NCI-H82 (cell line): ENCODE data around the gene DBH.

Source experiments
- DNase-seq: peaks from one replicate; lab custom pipeline; 2025; lab: John Stamatoyannopoulos, UW

DBH gene

GRCh38 chr9:133604214-133604613 is 31.9 kb upstream of the DBH start:
- peak; percentile 25 for DNase-seq

- no peak for DNase-seq
These were observed 31.3 kb upstream of the DBH start for GRCh38 chr9:133604856-133605255.

- DNase-seq = no peak
These were observed 30.7 kb upstream of the DBH start for GRCh38 chr9:133605446-133605845.

DNA sequence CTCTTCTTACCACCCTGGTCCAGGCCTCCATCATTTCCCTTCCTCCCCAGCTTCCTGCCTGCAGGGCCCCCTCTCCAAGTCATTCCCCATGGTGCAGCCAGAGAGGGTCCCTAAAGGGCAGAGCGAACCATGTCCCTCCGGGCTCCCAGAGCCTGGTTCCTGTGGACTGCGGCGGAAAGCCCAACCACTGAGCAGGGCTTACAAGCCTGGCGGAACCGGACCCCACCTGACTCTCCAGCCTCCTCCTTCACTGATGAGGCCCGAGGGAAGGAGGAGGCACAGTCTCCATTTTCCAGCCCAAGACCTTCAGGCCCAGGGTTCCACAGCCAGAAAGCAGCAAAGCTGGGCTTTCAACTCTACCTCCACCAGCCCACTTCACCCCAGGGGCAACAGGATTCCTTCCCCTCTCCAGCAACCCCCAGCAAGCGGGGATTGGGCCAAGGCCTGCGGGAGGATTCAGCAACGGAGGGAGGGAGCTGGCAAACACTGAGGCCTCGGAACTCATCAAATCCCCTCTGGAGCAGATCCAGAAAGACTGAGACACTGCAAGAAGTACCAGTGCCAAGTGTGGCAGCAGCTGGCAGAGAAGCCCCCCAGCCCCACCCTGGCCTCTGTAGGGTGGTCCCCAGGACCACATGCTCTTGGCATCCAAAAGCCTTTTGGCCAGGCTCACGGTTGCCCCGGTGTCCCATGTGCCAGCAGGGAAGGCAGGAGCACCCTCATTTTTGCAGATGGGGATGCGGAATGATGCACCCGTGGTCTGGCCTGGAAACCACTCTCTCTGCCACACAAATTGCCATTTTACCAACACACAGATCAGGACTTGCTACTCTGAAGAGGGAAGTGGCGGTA is 30.1 kb upstream of the DBH start:
- DNase-seq = no peak

DNA sequence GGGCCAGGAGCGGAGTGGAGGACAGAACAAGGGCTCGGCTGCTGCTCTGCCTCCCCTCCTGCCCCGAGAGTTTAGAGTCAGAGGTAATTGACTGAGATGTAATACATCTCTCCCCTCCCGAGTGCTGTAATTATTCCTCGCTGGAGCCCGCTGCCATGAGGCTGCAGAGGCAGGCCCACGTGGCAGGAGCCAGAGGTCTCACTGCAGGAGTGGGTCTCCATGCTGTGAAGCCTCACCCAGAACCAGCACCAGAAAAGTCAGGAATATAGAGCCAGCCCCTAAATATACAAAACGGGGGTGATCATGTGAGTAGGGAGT is 29.5 kb upstream of the DBH start:
- DNase-seq = no peak

GRCh38 chr9:133607381-133607780 is 28.8 kb upstream of the DBH start:
- no peak for DNase-seq

- no peak for DNase-seq
These were observed 28.2 kb upstream of the DBH start for GRCh38 chr9:133607976-133608375.

GRCh38 chr9:133608382-133608781 is 27.8 kb upstream of the DBH start:
- no peak for DNase-seq

GRCh38 chr9:133608889-133609288 is 27.3 kb upstream of the DBH start:
- no peak for DNase-seq

DNA sequence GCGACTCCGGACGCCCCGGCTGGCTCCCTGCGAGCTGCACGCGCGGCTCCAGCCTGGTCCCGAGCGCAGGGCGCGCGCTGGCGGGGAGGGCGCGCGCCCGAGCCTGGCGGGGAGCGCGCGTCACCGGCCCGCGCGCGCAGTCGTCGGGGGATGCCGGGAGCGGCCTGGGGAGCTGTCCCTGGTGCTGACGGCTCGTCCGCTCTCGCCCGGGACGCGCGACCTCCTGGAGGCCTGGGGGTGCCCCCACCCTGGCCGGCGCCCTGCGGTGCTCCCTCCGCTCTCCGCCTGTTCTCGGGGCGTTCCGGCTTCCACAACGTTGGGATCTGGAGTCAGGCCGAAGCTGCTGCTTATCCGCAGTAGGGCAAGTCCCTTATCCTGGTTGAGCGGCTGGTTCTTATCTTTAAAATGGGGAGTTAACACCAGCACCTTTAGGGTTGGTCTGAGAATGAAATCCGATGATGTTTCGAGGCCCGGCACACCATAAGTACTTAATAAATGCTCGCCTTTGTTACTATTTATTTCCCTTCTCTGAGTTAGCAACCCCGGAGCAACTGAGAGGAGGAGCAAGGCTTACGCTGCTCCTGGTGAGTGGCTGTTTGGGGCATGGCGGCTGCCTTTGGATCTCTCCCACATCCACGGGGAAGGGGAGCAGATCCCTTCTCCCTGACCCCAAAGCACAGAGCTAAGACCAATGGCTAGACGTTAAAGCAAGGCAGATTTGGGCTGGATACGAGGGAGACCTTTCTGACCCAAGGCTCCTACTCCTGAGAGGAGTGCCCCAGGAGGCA is 26.7 kb upstream of the DBH start, which contains the start of gene FAM163B:
FAM163B (minus strand) TSS at position 79 of the 788 bp plus-strand sequence. CDS start 29,166 bp downstream, outside the sequence.
- peak; percentile 62 for DNase-seq

GRCh38 chr9:133610845-133611244 is 25.3 kb upstream of the DBH start:
- peak; percentile 63 for DNase-seq

GRCh38 chr9:133612051-133612450 is 24.1 kb upstream of the DBH start:
- no peak for DNase-seq

- no peak for DNase-seq
These were observed 23.3 kb upstream of the DBH start for GRCh38 chr9:133612816-133613215.

DNA sequence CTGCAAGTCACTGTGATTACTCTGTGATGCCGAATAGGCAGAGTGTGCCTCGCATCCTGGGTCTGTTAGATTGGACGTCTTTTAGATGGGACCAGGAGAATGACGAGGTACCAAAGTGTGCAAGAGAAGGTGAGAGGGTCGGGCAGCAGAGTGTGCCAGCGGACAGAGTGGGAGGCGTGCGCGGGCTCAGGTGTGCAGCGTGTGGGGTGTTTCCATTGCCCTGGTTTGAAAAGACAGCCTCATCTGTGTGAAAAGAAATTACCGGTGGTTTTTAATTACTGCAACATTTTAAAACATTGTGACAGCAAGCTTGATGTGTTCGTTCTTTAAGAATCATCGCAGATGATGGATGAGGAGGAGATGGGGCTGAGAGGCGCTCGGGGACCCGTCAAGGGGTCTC is 22.7 kb upstream of the DBH start:
- DNase-seq = no peak

- DNase-seq = no peak
These were observed 22.1 kb upstream of the DBH start for GRCh38 chr9:133614056-133614455.

GRCh38 chr9:133614678-133615077 is 21.5 kb upstream of the DBH start:
- no peak for DNase-seq

- DNase-seq = no peak
These were observed 21.0 kb upstream of the DBH start for GRCh38 chr9:133615186-133615585.

- DNase-seq = no peak
These were observed 20.5 kb upstream of the DBH start for GRCh38 chr9:133615606-133616188.

GRCh38 chr9:133616643-133617405 is 19.3 kb upstream of the DBH start:
- no peak for DNase-seq

GRCh38 chr9:133618726-133619125 is 17.4 kb upstream of the DBH start:
- DNase-seq = no peak

- no peak for DNase-seq
These were observed 16.4 kb upstream of the DBH start for GRCh38 chr9:133619791-133620190.

GRCh38 chr9:133621725-133622267 is 14.4 kb upstream of the DBH start:
- DNase-seq = no peak
